Endothelial cell of umbilical vein (primary cell): Measurements from ENCODE around the gene DIS3L2. TPM values are rescaled to one million over a fixed set of nuclear protein-coding genes. Genes with fewer than 3 reads are reported as not detected.

Experiments used
- BruUV-seq: library from RNA; stranded (reverse); fragments of 400-500 nt; replicated peaks from 2 replicates; lab custom pipeline; 2021; lab: Mats Ljungman, UMichigan
- CTCF ChIA-PET: fragments of 300-600, 350-600 bp; sonication (Branson Sonifier 250); formaldehyde crosslinking; loops from one replicate; lab custom pipeline; 2021; ENCODE audit warnings: antibody characterized with exemption, inconsistent platforms; lab: Charles Lee
- POLR2A ChIA-PET: fragments of 300-600, 350-600 bp; sonication (Branson Sonifier 250); formaldehyde crosslinking; loops from one replicate; lab custom pipeline; 2021; ENCODE audit warnings: antibody characterized with exemption, inconsistent platforms; lab: Charles Lee
- DNase-seq: peaks from one replicate; pipeline ENCODE4 v3.0.0-alpha.2; 2011; ENCODE audit warnings: low read depth, low spot score
- FAIRE-seq: peaks from 2 replicates; lab custom pipeline; 2011; peaks lifted over from hg19 to GRCh38; lab: Jason Lieb, UNC
- H2AFZ ChIP-seq: 2 replicates; pipeline ENCODE4 v1.6.0; 2012; ENCODE audit warnings: low read depth, low read length, control low read depth, inconsistent platforms
- H3K27ac ChIP-seq: 2 replicates; pipeline ENCODE4 v1.5.1; 2011; ENCODE audit warnings: low read depth, mild to moderate bottlenecking, control low read depth, low read length, moderate library complexity; ENCODE audit not compliant: insufficient read depth
- H3K27me3 ChIP-seq, 2 experiments: 2 replicates each; pipeline versions ENCODE4 v1.6.0 to v1.6.1; 2011; ENCODE audit warnings: low read length in 2 of 2, mixed read lengths in 1 of 2; ENCODE audit not compliant: control insufficient read depth in 2 of 2, insufficient read depth in 2 of 2
- H3K36me3 ChIP-seq, 2 experiments: 2 replicates in 1 of 2; 3 replicates in 1 of 2; pipeline ENCODE4 v1.5.1; 2011; ENCODE audit warnings: low read length in 2 of 2, mild to moderate bottlenecking in 1 of 2, moderate library complexity in 1 of 2; ENCODE audit not compliant: control insufficient read depth in 2 of 2, insufficient read depth in 2 of 2; ENCODE audit errors: extremely low read depth in 1 of 2
- H3K4me1 ChIP-seq: 3 replicates; pipeline ENCODE4 v1.5.1; 2011; ENCODE audit warnings: mild to moderate bottlenecking, low read length; ENCODE audit not compliant: control insufficient read depth, insufficient read depth; ENCODE audit errors: extremely low read depth
- H3K4me2 ChIP-seq: 2 replicates; pipeline ENCODE4 v1.6.1; 2011; ENCODE audit warnings: low read length, control low read depth, mixed read lengths; ENCODE audit not compliant: insufficient read depth
- H3K4me3 ChIP-seq, 3 experiments: fragments of 200-600 bp in 1 of 3; sonication (generic), shearing (Covaris generic) in 1 of 3; replicated peaks in 1 of 3; 2 replicates each; pipeline ENCODE4 v1.5.1; 2011 to 2016; ENCODE audit warnings: control low read depth in 3 of 3, low read length in 3 of 3, mild to moderate bottlenecking in 2 of 3, inconsistent platforms in 1 of 3, low read depth in 1 of 3, moderate library complexity in 1 of 3; ENCODE audit not compliant: insufficient read depth in 1 of 3
- H3K79me2 ChIP-seq: 2 replicates; pipeline ENCODE4 v1.6.0; 2012; ENCODE audit warnings: low read length, inconsistent platforms; ENCODE audit not compliant: control insufficient read depth, insufficient read depth
- H3K9ac ChIP-seq: replicated peaks from 2 replicates; pipeline ENCODE3; 2011; ENCODE audit warnings: low read length, control low read depth; ENCODE audit not compliant: insufficient read depth; ENCODE audit errors: extremely low read depth
- H3K9me1 ChIP-seq: replicated peaks from 3 replicates; pipeline ENCODE4 v1.6.0; 2011; ENCODE audit warnings: mild to moderate bottlenecking, low read length; ENCODE audit not compliant: control insufficient read depth, insufficient read depth; ENCODE audit errors: extremely low read depth
- H3K9me3 ChIP-seq: replicated peaks from 2 replicates; pipeline ENCODE4 v1.5.1; 2012; ENCODE audit warnings: low read length, inconsistent platforms; ENCODE audit not compliant: control insufficient read depth, insufficient read depth
- H4K20me1 ChIP-seq: replicated peaks from 2 replicates; pipeline ENCODE3; 2011; ENCODE audit warnings: mild to moderate bottlenecking, low read length; ENCODE audit not compliant: control insufficient read depth, insufficient read depth; ENCODE audit errors: extremely low read depth
- CTCF ChIP-seq, 2 donors: IDR thresholded peaks; 1 replicate in 1 of 2; 2 replicates in 1 of 2; pipeline ENCODE4 v1.5.1; 2011; ENCODE audit warnings: low read length in 2 of 2, mild to moderate bottlenecking in 2 of 2, moderate library complexity in 2 of 2, control low read depth in 1 of 2, inconsistent platforms in 1 of 2, low read depth in 1 of 2; ENCODE audit not compliant: insufficient read depth in 1 of 2; ENCODE audit errors: extremely low read depth in 1 of 2
- EZH2 ChIP-seq: IDR thresholded peaks from 2 replicates; pipeline ENCODE4 v1.6.1; 2012; ENCODE audit warnings: borderline replicate concordance, low read depth, mild to moderate bottlenecking, moderate library complexity, low read length, inconsistent platforms; ENCODE audit not compliant: severe bottlenecking
- FOS ChIP-seq: IDR thresholded peaks from 2 replicates; pipeline ENCODE4 v1.6.1; 2011; ENCODE audit warnings: mild to moderate bottlenecking, low read length, moderate library complexity, borderline replicate concordance; ENCODE audit not compliant: insufficient read depth
- GATA2 ChIP-seq: IDR thresholded peaks from 2 replicates; pipeline ENCODE4 v1.7.0; 2011; ENCODE audit warnings: low read depth, mild to moderate bottlenecking, moderate library complexity, mixed read lengths, low read length; ENCODE audit not compliant: insufficient read length, insufficient read depth
- JUN ChIP-seq: IDR thresholded peaks from 2 replicates; pipeline ENCODE4 v1.6.1; 2011; ENCODE audit warnings: borderline replicate concordance, low read depth; ENCODE audit not compliant: insufficient read length, insufficient read depth
- MAX ChIP-seq: IDR thresholded peaks from 2 replicates; pipeline ENCODE4 v1.6.1; 2011; ENCODE audit not compliant: insufficient read depth, insufficient read length
- MYC ChIP-seq: IDR thresholded peaks from one replicate; pipeline ENCODE4 v1.6.1; 2011; ENCODE audit warnings: mild to moderate bottlenecking, low read depth, low read length
- POLR2A ChIP-seq: IDR thresholded peaks from 2 replicates; pipeline ENCODE4 v1.6.1; 2012; ENCODE audit warnings: low read depth, mild to moderate bottlenecking, control low read depth, low read length
- POLR2AphosphoS5 ChIP-seq: IDR thresholded peaks from 2 replicates; pipeline ENCODE4 v1.6.1; 2012; ENCODE audit warnings: low read depth, mild to moderate bottlenecking, control low read depth, low read length, moderate library complexity; ENCODE audit not compliant: insufficient read depth
- dilution Hi-C: fragments of 300-500 bp; cut with MboI; formaldehyde crosslinking; loops from one replicate; pipeline ENCODE4 v1.15.0; 2019; ENCODE audit warnings: low sequenced_read_pairs; ENCODE audit not compliant: extremely low pct_ligation_motif_present
- intact Hi-C: fragments of 100-400 bp; cut with micrococcal nuclease; formaldehyde crosslinking; loops from one replicate; pipeline ENCODE4 v1.10.0; 2022
- polyA plus RNA-seq, 4 experiments: library from polyadenylated mRNA; depleted of rRNA in 3 of 4; stranded (reverse) in 3 of 4; unstranded in 1 of 4; fragments of >200 nt; gene quantifications; 2 replicates each; pipeline versions ENCODE4 v1.2.1 to v1.2.3, GENCODE V29; 2011 to 2012; ENCODE audit warnings: missing spikeins in 1 of 4
- total RNA-seq: library from RNA; stranded (reverse); gene quantifications from 2 replicates; pipeline ENCODE4 v1.2.3, GENCODE V29; 2021

Gene DIS3L2
- total and polyA plus RNA-seq, 2 donors (not counting 3 experiments of a cell fraction or from before 2014, with no cell fraction given): 14.6 to 31.2 TPM

GRCh38 chr2:232073026-232073425 lies 111.5 kb downstream of the DIS3L2 start:
- no TSS peak for BruUV-seq
- FAIRE-seq (peak; percentile 95), DNase-seq (peak; percentile 88)
- Histone ChIP-seq H3K9me1 (peaks cover 3% of the 10 kb centered on the region), H3K9me3 (no peaks in the 10 kb centered on the region), H3K36me3 (no peaks in the 10 kb centered on the region), H2AFZ (no peak overlapping the region), H3K27ac (no peak overlapping the region), H3K4me3 (peak overlapping the region in 1 of 3 experiments; percentile 37), H3K79me2 (no peaks in the 10 kb centered on the region), H4K20me1 (peaks cover 5% of the 10 kb centered on the region), H3K4me2 (peak overlapping the region; percentile 74), H3K9ac (no peak overlapping the region), H3K27me3 (no peaks in the 10 kb centered on the region), H3K4me1 (peaks cover 16% of the 10 kb centered on the region)
- no peak for TF ChIP-seq POLR2A
- TF ChIP-seq CTCF (IDR thresholded peaks at IDR 0.05; ENCODE audit: extremely low read depth in 1 of 2, insufficient read depth in 1 of 2, low read depth in 1 of 2, low read length in 2 of 2): no peak
- no peak for TF ChIP-seq MYC
- TF ChIP-seq EZH2: no peak
- TF ChIP-seq POLR2AphosphoS5: no peak
- TF ChIP-seq JUN: no peak
- no peak for TF ChIP-seq GATA2
- TF ChIP-seq FOS: no peak
- TF ChIP-seq MAX: no peak
- ChIA-PET CTCF (interaction anchor here (0.9 to 1.5 kb wide), 10 partner anchors 10 to 172 kb away, joined by 3 to 7 read pairs (median 4); no protein-coding TSS in a partner anchor), POLR2A (interaction anchor here (0.7 to 1.1 kb wide), 3 partner anchors 12 to 132 kb away, joined by 3 read pairs; no protein-coding TSS in a partner anchor)
- intact Hi-C loops: no loop called here
- dilution Hi-C loops: no loop called here
